ENCODE data around the gene POFUT2. TPM values are rescaled to one million over a fixed set of nuclear protein-coding genes. Genes with fewer than 3 reads are reported as not detected.
A peak's percentile ranks its signal among the peaks of the same experiment; 100 is the strongest.

Gene POFUT2
- total RNA-seq, 1 experiment from 2014 or later, result 14.3 TPM

- in situ Hi-C loops (cut with HindIII; ENCODE audit: low pct_unique_long_range_greater_than_20kb, low sequenced_read_pairs), result no loop called here
- no peak for DNase-seq (ENCODE audit: low read depth, low spot score)
Observed at GRCh38 chr21:45279446-45280177, 8.1 kb downstream of the POFUT2 start.

- no peak for DNase-seq (ENCODE audit: low read depth, low spot score)
- in situ Hi-C loops (cut with HindIII; ENCODE audit: low pct_unique_long_range_greater_than_20kb, low sequenced_read_pairs), result no loop called here
Observed at GRCh38 chr21:45278156-45278911, 9.4 kb downstream of the POFUT2 start.

GRCh38 chr21:45277101-45278045 is 10.3 kb downstream of the POFUT2 start:
- in situ Hi-C loops (cut with HindIII; ENCODE audit: low pct_unique_long_range_greater_than_20kb, low sequenced_read_pairs), result no loop called here
- no peak for DNase-seq (ENCODE audit: low read depth, low spot score)

DNA sequence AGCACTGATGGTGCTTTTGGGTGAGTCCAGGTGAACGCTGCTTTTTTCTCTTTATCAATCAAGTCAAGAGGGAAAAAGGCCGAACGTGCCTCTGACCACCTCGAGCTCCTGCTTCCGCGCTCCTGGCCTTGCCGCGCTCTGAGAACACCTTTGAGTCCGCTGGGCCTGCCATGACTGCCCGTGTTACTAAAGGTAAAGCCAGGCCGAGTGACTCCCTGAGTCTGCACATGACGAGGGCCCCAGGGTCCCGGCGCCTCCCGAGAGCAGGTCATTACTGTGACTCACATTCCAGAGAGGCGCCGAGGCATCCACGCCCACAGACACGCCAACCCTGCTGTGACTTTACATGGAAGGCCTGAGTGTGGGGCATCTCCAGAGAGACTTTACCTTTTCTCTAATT is 11.1 kb downstream of the POFUT2 start:
- in situ Hi-C loops (cut with HindIII; ENCODE audit: low pct_unique_long_range_greater_than_20kb, low sequenced_read_pairs), result no loop called here
- no peak for DNase-seq (ENCODE audit: low read depth, low spot score)

DNA sequence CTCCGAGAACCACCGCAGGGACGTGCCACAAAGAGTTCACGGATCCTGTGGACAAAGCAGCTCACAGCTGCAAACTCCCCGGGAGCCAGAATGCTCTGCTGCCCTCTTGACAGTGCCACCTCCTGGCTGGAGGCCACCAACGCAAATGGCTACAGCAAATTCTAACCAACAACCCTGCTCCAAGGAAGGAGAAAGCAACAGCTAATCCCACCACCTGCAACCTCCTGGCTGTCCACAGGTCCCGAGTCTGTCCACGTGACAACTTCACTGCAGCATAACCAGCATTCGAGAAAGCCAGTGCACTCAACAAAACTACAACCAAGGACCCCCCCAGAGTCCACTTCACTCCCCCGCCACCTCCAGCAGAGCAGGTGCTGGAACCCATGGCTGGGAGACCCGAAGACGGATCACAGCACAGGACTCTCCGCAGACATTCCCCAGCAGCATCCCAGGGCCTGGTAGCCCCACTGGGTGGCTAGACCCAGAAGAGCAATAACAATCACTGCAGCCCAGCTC is 17.3 kb downstream of the POFUT2 start:
- in situ Hi-C loops (cut with HindIII; ENCODE audit: low pct_unique_long_range_greater_than_20kb, low sequenced_read_pairs), result no loop called here
- DNase-seq (ENCODE audit: low read depth, low spot score), result peak; percentile 60

- no peak for DNase-seq (ENCODE audit: low read depth, low spot score)
- in situ Hi-C loops (cut with HindIII; ENCODE audit: low pct_unique_long_range_greater_than_20kb, low sequenced_read_pairs), result no loop called here
Observed at GRCh38 chr21:45269861-45270260, 17.8 kb downstream of the POFUT2 start.

DNA sequence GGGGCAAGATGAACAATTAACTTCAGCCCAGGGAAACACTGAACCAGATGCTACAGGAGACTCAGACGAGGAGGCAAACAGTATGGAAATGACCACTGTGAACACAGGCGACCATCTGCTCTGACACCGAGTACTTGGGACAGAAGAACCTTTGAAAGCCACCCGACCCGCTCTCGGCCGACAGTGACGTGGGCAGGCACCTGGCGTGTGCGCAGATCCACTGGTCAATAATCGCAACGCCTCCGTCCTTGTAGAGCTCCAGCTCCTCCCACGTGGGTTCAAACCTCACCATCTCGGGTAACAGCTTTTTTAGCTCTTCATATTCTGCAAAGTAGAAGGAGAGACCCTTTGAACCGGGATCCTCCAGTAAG is 20.3 kb downstream of the POFUT2 start:
- in situ Hi-C loops (cut with HindIII; ENCODE audit: low pct_unique_long_range_greater_than_20kb, low sequenced_read_pairs), result no loop called here
- DNase-seq (ENCODE audit: low read depth, low spot score), result no peak

DNA sequence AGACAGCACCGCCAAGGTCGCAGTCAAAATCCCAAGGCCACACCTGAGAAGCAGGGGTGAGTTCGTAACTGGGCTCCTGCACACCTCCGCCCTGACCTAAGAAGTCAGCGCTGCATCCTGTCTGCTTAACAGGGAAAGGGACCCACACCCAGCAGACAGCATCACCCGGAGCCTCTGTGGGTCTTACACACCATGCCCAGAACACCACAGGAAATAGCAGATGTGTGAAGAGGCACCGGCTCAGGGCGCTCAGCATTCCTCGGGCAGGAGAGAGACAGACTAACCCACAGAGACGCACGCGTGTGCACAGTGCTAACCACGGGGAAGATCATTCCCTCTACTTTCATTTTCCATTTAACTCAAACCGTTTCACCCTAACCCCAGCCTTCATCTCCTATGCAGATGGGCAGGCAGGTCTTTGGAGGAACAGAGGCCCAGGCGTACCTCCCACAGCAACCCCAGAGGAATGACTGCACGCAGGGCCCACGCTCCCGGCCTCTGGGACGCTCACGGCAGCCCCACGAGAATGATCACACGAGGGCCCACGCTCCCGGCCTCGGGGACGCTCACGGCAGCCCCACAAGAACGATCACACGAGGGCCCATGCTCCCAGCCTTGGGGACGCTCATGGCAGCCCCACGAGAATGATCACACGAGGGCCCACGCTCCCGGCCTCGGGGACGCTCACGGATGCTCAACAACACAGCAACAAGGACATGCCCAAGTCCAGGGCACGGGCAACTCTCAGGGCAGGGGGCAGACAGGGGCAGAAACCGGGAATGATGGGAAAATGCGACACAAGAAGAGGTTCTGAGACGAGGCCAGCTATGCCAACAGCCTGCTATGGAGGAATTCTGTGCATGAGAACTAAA is 20.9 kb downstream of the POFUT2 start:
- in situ Hi-C loops (cut with HindIII; ENCODE audit: low pct_unique_long_range_greater_than_20kb, low sequenced_read_pairs), result no loop called here
- DNase-seq (ENCODE audit: low read depth, low spot score), result no peak

DNA sequence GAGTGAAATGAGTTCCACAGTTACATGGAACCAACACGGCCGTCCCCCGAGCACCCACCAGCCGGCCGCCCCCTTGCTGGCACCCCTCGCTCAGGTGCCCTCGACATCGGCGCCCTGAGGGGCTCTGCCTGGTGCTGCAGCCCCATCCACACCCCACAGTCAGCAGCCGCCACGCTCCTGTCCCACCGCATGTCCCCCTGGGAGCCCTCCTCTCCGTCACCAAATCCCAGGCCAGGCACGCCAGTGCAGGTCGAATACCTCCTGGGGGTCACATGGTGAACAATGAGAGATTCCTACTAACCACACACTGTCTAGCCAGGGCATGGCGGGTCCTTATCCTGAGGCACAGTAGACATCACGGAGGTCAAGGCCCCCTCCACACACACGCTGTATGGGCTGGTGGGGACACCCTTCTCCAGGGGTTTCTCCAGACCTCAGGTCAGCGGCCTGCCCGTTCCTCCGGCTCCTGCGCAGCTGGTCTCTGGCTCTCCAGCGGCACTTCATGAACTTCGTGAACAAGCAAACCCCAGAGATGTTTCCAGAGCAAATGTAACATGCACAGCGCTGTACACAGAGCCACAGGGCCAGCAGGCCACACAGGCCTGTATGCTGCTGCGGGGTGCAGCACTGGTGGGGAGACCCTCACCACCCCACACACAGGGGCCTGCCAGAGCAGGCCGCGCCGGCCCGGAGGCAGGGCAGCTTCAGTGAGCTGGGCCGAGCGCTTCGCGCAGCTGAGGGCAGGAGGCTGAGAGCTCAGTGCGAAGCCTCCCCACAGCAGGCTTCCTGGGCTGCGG is 21.8 kb downstream of the POFUT2 start:
- in situ Hi-C loops (cut with HindIII; ENCODE audit: low pct_unique_long_range_greater_than_20kb, low sequenced_read_pairs), result no loop called here
- DNase-seq (ENCODE audit: low read depth, low spot score), result no peak

DNA sequence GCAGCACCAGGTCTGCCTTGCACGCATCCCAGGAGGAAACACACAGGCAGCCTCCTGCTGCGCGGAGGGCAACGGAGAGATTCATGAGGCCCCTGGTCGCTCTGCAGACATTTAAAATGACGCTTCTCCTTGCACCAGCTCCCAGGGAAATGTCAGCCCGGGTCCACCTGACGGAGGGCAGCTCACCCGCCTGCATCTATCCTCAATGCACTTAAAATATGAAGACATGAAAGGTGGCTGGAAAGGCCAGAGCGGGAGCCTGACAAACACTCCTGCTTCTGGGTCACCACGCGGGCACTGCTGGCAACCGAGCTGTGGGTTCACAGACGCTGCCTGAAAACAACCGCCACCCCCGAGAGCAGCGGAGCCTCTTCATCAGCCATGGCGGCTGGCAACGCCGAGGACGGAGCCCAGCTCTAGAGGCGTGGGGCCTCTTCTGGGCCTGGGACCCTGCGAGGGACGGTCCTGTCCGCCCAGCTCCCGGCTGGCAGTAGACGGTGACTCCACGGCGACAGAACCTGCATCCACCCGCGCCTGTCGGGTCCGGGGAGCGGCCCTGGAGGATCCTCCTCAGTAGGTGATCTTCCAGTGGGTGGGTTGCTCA is 22.7 kb downstream of the POFUT2 start:
- no peak for DNase-seq (ENCODE audit: low read depth, low spot score)
- in situ Hi-C loops (cut with HindIII; ENCODE audit: low pct_unique_long_range_greater_than_20kb, low sequenced_read_pairs), result no loop called here

DNA sequence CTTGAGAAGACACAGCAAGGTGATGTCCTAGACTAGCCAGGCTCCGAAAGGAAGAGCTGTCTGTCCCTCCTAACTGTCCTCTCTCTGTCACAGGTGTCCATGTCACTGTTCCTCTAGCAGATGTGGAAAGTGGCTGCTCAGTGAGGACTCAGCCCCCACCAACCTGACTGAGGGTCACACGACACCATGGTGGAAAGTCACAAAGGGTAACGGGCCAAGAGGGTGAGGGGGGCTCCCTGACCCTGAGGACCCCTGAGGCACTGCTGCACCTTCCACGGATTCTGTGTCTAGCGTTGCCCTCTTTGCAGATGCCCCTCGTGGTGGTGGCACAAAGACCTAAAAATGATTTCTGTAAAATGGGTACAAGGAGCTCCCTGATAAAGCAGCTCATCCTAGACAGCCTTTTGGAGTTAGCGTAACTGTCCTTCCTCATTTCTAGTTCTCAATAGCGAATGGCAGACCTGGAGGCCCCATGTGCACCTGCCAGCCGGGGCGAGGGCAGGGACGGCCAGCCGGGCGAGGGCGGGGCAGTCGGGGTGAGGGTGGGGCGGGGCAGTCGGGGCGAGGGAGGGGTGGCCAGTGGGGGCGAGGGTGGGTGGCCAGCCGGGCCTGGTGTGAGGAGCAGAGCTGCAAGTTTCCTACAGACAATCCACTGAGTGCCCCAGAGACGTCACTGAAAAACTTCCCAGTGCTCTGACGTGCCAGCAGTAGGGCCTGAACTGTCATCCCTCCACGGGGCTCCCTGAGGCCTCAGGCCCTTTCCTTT is 23.4 kb downstream of the POFUT2 start:
- in situ Hi-C loops (cut with HindIII; ENCODE audit: low pct_unique_long_range_greater_than_20kb, low sequenced_read_pairs), result no loop called here
- DNase-seq (ENCODE audit: low read depth, low spot score), result no peak

GRCh38 chr21:45263534-45263933 is 24.2 kb downstream of the POFUT2 start:
- in situ Hi-C loops (cut with HindIII; ENCODE audit: low pct_unique_long_range_greater_than_20kb, low sequenced_read_pairs), result no loop called here
- no peak for DNase-seq (ENCODE audit: low read depth, low spot score)

DNA sequence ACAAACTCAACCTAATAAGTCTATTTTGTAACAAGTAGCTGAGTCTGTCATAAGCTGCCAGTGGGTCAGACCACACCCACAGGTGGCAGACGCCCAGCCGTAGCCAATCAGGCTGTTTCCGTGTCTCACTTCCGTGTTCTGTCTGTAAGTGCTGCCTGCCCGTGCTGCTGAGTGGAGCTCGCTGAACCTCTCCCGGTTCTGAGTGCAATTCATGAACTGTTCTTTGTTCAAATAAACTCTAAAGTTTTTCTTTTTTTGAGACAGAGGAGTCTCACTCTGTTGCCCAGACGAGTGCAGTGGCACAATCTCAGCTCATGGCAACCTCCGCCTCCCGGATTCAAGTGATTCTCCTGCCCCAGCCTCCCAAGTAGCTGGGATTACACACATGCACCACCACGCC is 25.1 kb downstream of the POFUT2 start:
- DNase-seq (ENCODE audit: low read depth, low spot score), result no peak
- in situ Hi-C loops (cut with HindIII; ENCODE audit: low pct_unique_long_range_greater_than_20kb, low sequenced_read_pairs), result no loop called here

DNA sequence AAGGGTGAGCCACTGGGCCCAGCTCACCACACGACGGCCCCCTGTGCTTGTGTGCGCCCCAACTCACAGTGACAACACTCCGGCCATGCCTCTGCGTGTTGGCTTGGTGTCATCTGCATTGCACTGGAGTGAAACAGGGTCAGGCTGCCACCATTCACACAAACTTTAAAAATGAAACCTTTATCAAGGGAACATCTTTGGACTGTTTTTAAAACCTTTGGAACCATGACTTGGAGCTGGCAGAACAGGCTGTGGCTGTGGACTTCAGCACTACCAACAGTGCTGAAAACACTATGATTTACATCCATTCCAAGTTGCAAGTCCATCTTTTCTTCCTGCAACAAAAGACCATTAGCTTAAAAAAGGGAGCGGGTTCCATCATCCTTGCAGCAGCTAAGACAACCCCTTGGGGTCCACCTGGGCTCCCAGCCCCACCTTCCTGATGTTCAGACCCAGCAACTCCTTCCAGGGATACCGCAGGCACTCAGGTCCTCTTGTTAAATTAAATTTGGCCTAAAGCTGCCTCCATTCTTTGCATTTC is 25.6 kb downstream of the POFUT2 start:
- DNase-seq (ENCODE audit: low read depth, low spot score), result no peak
- in situ Hi-C loops (cut with HindIII; ENCODE audit: low pct_unique_long_range_greater_than_20kb, low sequenced_read_pairs), result no loop called here

- in situ Hi-C loops (cut with HindIII; ENCODE audit: low pct_unique_long_range_greater_than_20kb, low sequenced_read_pairs), result no loop called here
Observed at GRCh38 chr21:45261093-45261492, 26.6 kb downstream of the POFUT2 start.

More at GRCh38 chr21:45261093-45261492, 26.6 kb downstream of the POFUT2 start:
- no peak for DNase-seq (ENCODE audit: low read depth, low spot score)

All from SK-MEL-5 (cell line).